Measurements from ENCODE around the gene CTXND1.

DNA sequence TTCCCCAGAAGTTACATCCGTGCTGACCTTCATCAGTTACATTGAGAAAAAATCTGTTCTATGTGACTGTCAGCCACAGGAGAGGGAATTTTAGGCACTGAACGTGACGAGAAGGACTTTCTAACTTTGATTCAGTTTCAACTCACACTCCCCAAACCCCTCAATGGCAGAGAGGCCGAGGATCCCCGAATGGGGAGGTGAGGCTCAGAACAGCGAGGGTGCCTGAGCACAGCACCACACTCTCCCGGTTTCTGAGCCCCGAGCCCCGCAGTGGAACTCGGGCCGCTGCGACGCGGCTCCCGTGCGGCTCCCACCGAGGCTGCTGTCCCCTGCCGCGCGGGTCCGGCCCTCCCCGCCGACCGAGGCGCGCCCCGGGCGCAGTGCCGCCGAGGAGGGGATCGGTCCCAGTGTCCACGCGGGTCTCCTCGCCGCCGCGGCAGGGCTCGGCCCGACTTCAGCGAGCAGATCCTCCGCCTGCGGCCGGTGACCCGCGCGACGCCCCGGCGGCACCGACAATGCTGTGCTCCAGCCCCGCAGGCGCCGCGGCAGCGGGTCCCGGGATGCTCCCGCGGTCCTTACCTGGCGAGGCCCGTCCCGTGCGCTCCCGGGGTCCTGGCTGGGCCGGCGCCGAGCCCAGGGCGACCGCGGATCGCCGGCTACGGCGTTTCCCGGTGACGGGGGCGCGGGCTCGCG lies 439 bp downstream of the CTXND1 start:
- TF ChIP-seq, protein P1, sequence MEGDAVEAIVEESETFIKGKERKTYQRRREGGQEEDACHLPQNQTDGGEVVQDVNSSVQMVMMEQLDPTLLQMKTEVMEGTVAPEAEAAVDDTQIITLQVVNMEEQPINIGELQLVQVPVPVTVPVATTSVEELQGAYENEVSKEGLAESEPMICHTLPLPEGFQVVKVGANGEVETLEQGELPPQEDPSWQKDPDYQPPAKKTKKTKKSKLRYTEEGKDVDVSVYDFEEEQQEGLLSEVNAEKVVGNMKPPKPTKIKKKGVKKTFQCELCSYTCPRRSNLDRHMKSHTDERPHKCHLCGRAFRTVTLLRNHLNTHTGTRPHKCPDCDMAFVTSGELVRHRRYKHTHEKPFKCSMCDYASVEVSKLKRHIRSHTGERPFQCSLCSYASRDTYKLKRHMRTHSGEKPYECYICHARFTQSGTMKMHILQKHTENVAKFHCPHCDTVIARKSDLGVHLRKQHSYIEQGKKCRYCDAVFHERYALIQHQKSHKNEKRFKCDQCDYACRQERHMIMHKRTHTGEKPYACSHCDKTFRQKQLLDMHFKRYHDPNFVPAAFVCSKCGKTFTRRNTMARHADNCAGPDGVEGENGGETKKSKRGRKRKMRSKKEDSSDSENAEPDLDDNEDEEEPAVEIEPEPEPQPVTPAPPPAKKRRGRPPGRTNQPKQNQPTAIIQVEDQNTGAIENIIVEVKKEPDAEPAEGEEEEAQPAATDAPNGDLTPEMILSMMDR (IDR thresholded peaks at IDR 0.05) = no peak
- no peak for TF ChIP-seq GATA3 (IDR thresholded peaks at IDR 0.05; ENCODE audit: borderline replicate concordance)
- no peak for TF ChIP-seq TP53 (CRISPR knock-in tag; IDR thresholded peaks at IDR 0.05)
- TF ChIP-seq, protein P2, sequence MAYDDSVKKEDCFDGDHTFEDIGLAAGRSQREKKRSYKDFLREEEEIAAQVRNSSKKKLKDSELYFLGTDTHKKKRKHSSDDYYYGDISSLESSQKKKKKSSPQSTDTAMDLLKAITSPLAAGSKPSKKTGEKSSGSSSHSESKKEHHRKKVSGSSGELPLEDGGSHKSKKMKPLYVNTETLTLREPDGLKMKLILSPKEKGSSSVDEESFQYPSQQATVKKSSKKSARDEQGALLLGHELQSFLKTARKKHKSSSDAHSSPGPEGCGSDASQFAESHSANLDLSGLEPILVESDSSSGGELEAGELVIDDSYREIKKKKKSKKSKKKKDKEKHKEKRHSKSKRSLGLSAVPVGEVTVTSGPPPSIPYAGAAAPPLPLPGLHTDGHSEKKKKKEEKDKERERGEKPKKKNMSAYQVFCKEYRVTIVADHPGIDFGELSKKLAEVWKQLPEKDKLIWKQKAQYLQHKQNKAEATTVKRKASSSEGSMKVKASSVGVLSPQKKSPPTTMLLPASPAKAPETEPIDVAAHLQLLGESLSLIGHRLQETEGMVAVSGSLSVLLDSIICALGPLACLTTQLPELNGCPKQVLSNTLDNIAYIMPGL (CRISPR knock-in tag; IDR thresholded peaks at IDR 0.05; ENCODE audit: borderline replicate concordance) = no peak
- no peak for TF ChIP-seq CHD4 (IDR thresholded peaks at IDR 0.05; ENCODE audit: borderline replicate concordance)
- no peak for TF ChIP-seq RCOR1 (IDR thresholded peaks at IDR 0.05; ENCODE audit: low read depth, low read length)
- TF ChIP-seq POLR2A (IDR thresholded peaks at IDR 0.05; ENCODE audit: low read length) = no peak
- TF ChIP-seq JUN (IDR thresholded peaks at IDR 0.05) = no peak
